Muscle layer of duodenum (tissue), 2 donors: Measurements from ENCODE around the gene KDM1B.
"Not testable (repeated sequence)": the region's sequence is repeated elsewhere in the genome, so short reads cannot be mapped to it uniquely, and the experiment has no call there.

ENCODE experiments used
- H3K27ac ChIP-seq: one replicate; pipeline ENCODE4 v1.7.0; 2013; ENCODE audit warnings: mild to moderate bottlenecking, low read length
- H3K27me3 ChIP-seq: one replicate; pipeline ENCODE4 v1.7.0; 2013; ENCODE audit warnings: low read depth, mild to moderate bottlenecking, control low read depth, low read length
- H3K36me3 ChIP-seq, 2 donors: one replicate each; pipeline ENCODE4 v1.7.0; 2013; ENCODE audit warnings: low read length in 2 of 2, control low read depth in 1 of 2, mild to moderate bottlenecking in 1 of 2; ENCODE audit not compliant: insufficient read depth in 2 of 2, control insufficient read depth in 1 of 2
- H3K4me1 ChIP-seq, 2 donors: one replicate each; pipeline ENCODE4 v1.7.0; 2013; ENCODE audit warnings: low read length in 2 of 2, mild to moderate bottlenecking in 2 of 2, control low read depth in 1 of 2, moderate library complexity in 1 of 2; ENCODE audit not compliant: insufficient read depth in 2 of 2, control insufficient read depth in 1 of 2
- H3K4me3 ChIP-seq, 2 donors: one replicate each; pipeline ENCODE4 v1.7.0; 2013; ENCODE audit warnings: low read length in 2 of 2, low read depth in 1 of 2, mild to moderate bottlenecking in 1 of 2
- H3K9me3 ChIP-seq, 2 donors: one replicate each; pipeline ENCODE4 v1.7.0; 2013; ENCODE audit warnings: low read length in 2 of 2, control low read depth in 1 of 2, mild to moderate bottlenecking in 1 of 2; ENCODE audit not compliant: control insufficient read depth in 1 of 2
- donor health status: healthy.

The KDM1B gene

DNA sequence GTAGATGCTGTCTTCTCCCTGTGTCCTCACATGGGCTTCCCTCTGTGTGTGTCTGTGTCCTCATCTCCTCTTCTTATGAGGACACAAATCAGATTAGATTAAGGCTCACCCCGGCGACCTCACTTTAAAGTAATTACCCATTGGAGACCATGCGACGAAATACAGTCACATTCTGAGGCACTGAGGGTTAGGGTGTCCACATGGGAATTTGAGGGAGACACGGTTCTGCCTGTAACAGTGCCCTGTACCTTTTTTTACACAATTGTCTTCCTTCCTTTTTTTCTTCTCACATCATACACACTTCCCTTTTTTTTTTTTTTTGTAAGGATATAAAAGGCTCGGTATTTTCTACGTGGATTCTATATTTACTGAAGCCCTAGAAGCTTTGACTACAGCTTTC lies 60.2 kb downstream of the KDM1B start:
- H3K27me3 ChIP-seq, result no peaks in the 10 kb centered on the region
- no peaks in the 10 kb centered on the region for H3K9me3 ChIP-seq
- H3K4me3 ChIP-seq, result no peak overlapping the region
- H3K36me3 ChIP-seq, result peaks cover 19 to 30% of the 10 kb centered on the region in 2 donors
- H3K27ac ChIP-seq, result no peak overlapping the region
- H3K4me1 ChIP-seq, result no peaks in the 10 kb centered on the region

DNA sequence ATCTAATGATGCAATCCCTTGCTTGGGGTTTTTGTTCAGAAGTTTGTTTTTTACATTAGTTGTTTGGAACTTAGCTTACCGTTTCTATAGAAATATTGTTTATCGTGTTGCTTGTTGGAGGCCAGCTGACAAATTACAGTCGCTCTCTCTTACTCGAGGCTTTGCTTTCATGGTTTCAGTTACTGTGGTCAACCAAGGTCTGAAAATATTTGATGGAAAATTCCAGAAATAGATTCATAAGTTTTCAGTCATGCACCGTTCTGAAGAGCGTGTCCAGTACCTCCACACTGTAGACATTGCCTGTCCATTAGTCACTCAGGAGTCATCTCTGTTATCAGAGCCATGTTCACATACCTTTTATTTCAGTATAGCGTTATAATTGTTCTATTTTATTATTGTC lies 61.2 kb downstream of the KDM1B start:
- Histone ChIP-seq H3K27ac (no peak overlapping the region), H3K27me3 (no peaks in the 10 kb centered on the region), H3K9me3 (no peaks in the 10 kb centered on the region), H3K4me3 (no peak overlapping the region), H3K36me3 (peaks cover 19 to 36% of the 10 kb centered on the region in 2 donors), H3K4me1 (no peaks in the 10 kb centered on the region)

DNA sequence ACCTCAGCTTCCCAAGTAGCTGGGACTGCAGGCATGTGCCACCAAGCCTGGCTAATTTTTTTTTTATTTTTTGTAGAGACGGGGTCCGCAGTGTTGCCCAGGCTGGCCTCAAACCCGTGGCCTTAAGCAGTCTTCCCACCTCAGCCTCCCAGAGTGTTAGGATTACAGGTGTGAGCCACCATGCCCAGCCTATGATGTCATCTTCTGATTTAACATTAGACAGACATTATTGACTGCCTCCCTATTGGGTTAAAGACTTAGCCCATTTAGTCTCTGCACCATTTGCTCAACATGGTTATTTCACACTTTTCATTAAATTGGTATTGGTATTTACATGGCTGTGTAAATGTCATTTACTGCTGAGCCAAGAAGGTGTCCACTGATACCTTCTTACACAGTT lies 63.0 kb downstream of the KDM1B start:
- H3K27me3 ChIP-seq, result no peaks in the 10 kb centered on the region
- H3K9me3 ChIP-seq, result no peaks in the 10 kb centered on the region
- no peak overlapping the region for H3K27ac ChIP-seq
- no peaks in the 10 kb centered on the region for H3K4me1 ChIP-seq
- peaks cover 10 to 45% of the 10 kb centered on the region in 2 donors for H3K36me3 ChIP-seq
- no peak overlapping the region for H3K4me3 ChIP-seq

DNA sequence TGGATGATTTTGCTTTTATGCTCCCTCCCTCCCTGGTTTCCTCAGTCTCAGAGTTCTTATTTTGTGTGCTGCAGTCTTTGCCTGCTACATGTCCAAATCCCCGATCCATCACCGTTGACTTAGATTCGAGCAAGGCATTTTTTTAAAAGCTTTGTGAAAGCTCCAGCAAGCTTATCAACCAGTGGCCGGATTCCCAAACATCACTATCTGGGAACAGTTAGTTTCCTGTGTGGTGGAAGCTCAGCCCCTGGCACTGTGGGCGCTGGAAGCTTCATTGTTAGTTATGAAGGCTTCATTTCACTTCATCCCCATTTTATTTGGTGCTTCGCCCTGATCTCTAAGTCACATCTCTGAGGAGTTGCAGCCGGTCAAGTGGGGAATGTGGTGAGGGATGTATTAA lies 64.4 kb downstream of the KDM1B start:
- no peaks in the 10 kb centered on the region for H3K27me3 ChIP-seq
- H3K4me3 ChIP-seq, result no peak overlapping the region
- H3K27ac ChIP-seq, result no peak overlapping the region
- H3K9me3 ChIP-seq, result no peaks in the 10 kb centered on the region
- H3K36me3 ChIP-seq, result peaks cover 10 to 43% of the 10 kb centered on the region in 2 donors
- no peaks in the 10 kb centered on the region for H3K4me1 ChIP-seq

DNA sequence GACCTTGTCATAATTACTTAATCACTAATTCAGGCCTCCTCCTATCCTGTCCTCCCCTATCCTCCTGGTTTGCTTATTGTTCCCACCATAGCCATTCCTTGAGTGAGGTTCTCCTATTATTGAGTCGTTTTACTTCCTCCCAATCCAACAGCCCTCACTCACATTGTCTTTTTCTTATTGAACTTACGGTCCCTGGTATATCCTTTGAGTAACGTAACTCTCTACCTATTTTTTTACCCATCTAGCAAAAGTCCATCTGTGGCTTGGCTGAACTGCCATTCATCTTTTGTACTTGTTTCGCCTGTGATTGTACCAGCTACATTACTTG lies 66.0 kb downstream of the KDM1B start:
- peaks cover 20 to 52% of the 10 kb centered on the region in 2 donors for H3K36me3 ChIP-seq
- H3K9me3 ChIP-seq, result no peaks in the 10 kb centered on the region
- H3K4me3 ChIP-seq, result no peak overlapping the region
- no peak overlapping the region for H3K27ac ChIP-seq
- H3K4me1 ChIP-seq, result no peaks in the 10 kb centered on the region
- no peaks in the 10 kb centered on the region for H3K27me3 ChIP-seq

DNA sequence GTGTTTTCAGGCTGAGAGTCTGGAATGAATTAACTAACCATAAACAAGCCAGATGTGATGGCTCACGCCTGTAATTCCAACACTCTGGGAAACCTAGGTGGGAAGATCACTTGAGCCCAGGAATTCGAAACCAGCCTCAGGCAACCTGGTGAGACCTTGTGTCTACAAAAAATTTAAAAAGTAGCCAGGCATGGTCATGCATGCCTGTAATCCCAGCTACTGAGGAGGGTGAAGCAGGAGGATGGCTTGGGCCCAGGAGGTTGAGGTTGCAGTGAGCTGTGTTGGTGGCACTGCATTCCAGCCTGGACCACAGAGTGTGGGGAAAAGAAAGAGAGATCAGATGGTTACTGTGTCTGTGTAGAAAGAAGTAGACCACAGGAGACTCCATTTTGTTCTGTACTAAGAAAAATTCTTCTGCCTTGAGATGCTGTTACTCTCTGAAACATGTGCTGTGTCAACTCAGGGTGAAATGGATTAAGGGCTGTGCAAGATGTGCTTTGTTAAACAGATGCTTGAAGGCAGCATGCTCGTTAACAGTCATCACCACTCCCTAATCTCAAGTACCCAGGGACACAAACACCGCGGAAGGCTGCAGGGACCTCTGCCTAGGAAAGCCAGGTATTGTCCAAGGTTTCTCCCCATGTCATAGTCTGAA lies 71.4 kb downstream of the KDM1B start:
- H3K4me1 ChIP-seq, H3K4me3 ChIP-seq, H3K27me3 ChIP-seq, H3K27ac ChIP-seq: not testable (repeated sequence)
- Histone ChIP-seq H3K36me3 (peaks cover 26 to 55% of the 10 kb centered on the region in 2 donors), H3K9me3 (peaks cover 0 to 12% of the 10 kb centered on the region in 2 donors)

DNA sequence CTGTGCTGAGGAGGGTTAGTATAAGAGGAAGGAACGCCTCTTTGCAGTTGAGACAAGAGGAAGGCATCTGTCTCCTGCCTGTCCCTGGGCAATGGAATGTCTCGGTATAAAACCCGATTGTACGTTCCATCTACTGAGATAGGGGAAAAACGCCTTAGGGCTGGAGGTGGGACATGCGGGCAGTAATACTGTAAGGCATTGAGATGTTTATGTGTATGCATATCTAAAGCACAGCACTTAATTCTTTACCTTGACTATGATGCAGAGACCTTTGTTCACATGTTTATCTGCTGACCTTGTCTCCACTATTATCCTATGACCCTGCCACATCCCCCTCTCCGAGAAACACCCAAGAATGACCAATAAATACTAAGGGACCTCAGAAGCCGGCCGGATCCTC lies 71.9 kb downstream of the KDM1B start:
- not testable (repeated sequence) for H3K27ac ChIP-seq, H3K27me3 ChIP-seq, H3K4me3 ChIP-seq, H3K4me1 ChIP-seq
- Histone ChIP-seq H3K36me3 (peaks cover 26 to 55% of the 10 kb centered on the region in 2 donors), H3K9me3 (peaks cover 0 to 16% of the 10 kb centered on the region in 2 donors)

DNA sequence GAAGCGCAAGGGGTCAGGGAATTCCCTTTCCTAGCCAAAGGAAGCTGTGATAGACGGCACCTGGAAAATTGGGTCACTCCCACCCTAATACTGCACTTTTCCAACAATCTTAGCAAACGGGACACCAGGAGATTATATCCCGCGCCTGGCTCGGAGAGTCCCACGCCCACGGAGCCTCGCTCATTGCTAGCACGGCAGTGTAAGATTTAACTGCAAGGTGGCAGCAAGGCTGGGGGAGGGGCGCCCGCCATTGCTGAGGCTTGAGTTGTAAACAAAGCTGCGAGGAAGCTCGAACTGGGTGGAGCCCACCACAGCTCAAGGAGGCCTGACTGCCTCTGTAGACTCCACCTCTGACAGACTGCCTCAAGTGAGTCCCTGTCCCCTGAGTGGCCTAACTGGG lies 73.4 kb downstream of the KDM1B start:
- not testable (repeated sequence) for H3K4me3 ChIP-seq, H3K27ac ChIP-seq, H3K27me3 ChIP-seq, H3K4me1 ChIP-seq
- H3K9me3 ChIP-seq, result peaks cover 0 to 16% of the 10 kb centered on the region in 2 donors
- H3K36me3 ChIP-seq, result peaks cover 22 to 47% of the 10 kb centered on the region in 2 donors

DNA sequence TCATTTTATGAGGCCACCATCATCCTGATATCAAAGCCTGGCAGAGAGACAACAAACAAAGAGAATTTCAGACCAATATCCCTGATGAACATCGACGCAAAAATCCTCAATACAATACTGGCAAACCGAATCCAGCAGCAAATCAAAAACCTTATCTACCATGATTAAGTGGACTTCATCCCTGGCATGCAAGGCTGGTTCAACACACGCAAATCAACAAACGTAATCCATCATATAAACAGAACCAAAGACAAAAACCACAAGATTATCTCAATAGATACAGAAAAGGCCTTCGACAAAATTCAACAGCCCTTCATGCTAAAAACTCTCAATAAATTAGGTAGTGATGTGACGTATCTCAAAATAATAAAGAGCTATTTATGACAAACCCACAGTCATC lies 76.6 kb downstream of the KDM1B start:
- Histone ChIP-seq H3K36me3 (peaks cover 26 to 45% of the 10 kb centered on the region in 2 donors), H3K9me3 (peaks cover 0 to 16% of the 10 kb centered on the region in 2 donors)
- not testable (repeated sequence) for H3K4me3 ChIP-seq, H3K27me3 ChIP-seq, H3K4me1 ChIP-seq, H3K27ac ChIP-seq

DNA sequence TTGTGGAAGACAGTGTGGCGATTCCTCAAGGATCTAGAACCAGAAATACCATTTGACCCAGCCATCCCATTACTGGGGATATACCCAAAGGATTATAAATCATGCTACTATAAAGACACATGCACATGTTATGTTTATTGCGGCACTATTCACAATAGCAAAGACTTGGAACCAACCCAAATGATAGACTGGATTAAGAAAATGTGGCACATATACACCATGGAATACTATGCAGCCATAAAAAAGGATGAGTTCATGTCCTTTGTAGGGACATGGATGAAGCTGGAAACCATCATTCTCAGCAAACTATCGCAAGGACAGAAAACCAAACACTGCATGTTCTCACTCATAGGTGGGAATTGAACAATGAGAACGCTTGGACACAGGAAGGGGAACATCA lies 78.5 kb downstream of the KDM1B start:
- not testable (repeated sequence) for H3K27me3 ChIP-seq, H3K9me3 ChIP-seq, H3K4me1 ChIP-seq, H3K27ac ChIP-seq, H3K4me3 ChIP-seq
- H3K36me3 ChIP-seq, result peaks cover 21 to 34% of the 10 kb centered on the region in 2 donors

DNA sequence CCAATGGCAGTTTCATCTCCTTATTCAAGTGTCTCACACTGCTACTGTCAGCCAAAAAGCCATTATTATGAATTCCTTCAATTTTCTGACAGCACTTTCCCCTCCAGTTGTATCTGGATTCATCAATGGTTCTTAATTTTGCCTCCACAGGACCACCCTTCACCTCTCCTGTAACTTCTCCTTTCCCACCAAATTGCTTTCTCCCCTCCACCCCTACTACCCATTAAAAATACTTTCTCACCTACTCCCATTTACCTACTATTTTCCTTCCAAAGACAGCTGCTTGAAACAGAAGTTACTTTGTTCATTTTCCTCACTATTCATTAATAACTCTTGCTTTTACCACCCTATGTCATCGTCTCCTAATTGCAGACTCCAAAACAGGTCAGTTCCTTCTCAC lies 79.3 kb downstream of the KDM1B start:
- Histone ChIP-seq H3K4me1 (no peaks in the 10 kb centered on the region), H3K9me3 (peaks cover 0 to 5% of the 10 kb centered on the region in 2 donors), H3K27ac (no peak overlapping the region), H3K4me3 (no peak overlapping the region), H3K27me3 (no peaks in the 10 kb centered on the region), H3K36me3 (peaks cover 21 to 32% of the 10 kb centered on the region in 2 donors)

DNA sequence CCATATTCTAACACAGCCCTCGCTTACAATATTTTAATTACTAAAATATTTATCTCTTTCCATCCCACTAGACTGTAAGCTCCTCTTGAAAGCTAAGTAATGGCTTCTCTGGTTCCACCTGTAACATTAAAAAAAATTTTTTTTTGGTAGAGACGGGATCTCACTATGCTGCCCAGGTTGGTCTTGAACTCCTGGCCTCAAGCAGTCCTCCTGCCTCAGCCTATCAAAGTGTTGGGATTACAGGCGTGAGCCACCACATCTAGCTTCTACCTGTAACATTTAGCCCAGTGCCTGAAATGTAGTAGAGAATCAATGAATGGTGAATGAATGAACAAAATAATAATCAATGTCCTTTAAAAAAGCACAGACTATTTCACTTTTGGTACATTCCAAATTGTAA lies 80.3 kb downstream of the KDM1B start:
- Histone ChIP-seq H3K9me3 (peaks cover 0 to 5% of the 10 kb centered on the region in 2 donors), H3K4me1 (no peaks in the 10 kb centered on the region), H3K27me3 (no peaks in the 10 kb centered on the region), H3K4me3 (no peak overlapping the region), H3K36me3 (peaks cover 21 to 32% of the 10 kb centered on the region in 2 donors), H3K27ac (no peak overlapping the region)
